HG03575 (cell line): Measurements from ENCODE around the gene CTIF.
"Not testable (repeated sequence)": the region's sequence is repeated elsewhere in the genome, so short reads cannot be mapped to it uniquely, and the experiment has no call there.

Experiments used
- ATAC-seq: cut with Tn5 transposase; IDR thresholded peaks from one replicate; pipeline ENCODE4 v1.9.1; 2021; ENCODE audit not compliant: unreplicated experiment, insufficient number of reproducible peaks, low FRiP score; ENCODE audit errors: extremely low read depth

Gene CTIF

DNA sequence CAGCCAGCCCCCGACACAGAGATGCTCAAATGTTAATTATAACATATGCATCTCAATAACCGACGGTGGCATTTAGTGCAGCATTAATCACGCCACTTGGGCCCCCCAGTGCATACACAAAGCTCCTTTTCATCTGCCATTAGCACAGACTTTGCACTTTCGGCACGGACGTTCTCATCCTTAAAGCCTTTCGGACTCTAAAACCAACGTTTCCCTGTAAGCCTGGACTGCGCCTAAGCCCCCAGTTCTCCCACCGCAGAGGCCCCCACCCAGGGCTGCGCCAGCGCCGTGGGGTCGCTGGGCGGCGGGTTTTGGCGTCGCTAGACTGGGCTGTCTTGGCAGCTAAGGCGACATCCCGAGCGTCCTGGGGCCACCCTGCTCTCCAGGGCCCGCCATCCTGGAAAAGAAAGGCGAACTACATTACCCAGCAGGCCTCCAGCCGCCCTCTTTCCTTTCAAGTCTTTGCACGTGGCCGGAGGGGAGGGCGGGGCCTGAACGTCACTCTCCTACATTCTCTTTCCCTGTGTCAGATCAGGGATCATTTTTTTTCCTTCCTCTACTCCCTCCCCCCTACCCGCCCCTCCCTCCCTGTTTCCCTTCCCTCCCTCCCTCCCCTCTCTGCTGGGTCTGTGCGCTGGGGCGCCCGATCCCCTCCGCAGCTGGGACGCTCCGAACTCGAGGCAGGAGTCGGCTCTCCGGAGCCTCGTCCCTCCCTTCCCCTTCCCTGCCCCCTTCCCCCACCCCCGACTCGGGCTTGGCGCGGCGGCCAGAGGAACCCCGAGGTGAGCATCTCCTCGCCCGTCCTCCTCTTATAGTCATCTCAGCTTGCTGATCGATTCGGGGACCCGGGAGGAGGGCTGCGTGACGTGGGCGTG, at the start of gene CTIF:
CTIF (plus strand) TSS at position 501 of the 875 bp plus-strand sequence. CDS start 80,535 bp downstream, outside the sequence.
- no peak for ATAC-seq

DNA sequence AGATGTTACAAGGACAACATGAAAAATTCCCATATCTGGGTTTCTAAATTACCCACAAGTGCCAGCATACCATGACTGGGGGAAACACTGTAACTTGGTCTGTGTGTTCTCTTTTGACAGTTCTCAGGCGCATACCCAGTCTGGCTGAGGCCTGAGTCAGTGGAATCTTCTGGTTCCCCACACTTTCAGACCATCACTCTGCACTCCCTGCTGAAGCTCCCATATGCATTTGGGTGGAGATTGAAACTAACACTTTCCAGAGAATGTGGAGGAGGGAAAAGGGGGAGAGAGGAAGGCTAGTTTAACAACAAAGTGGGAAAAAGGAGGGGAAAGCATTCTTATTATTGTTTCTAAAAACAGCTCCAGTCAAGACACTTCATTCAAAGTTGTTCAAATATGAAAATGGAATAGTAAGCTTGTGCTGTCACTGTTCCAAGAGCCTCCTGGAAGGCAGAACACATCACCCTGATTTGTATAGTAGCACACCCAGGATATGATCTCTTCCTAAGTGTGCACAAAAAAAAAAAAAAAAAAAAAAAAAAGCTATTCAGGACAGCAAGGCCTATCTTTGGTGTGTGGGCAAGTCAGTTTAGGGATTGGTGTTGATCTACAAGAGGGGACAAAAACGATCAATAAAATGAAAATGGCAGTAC, 48.1 kb upstream of the CTIF start:
- no peak for ATAC-seq

DNA sequence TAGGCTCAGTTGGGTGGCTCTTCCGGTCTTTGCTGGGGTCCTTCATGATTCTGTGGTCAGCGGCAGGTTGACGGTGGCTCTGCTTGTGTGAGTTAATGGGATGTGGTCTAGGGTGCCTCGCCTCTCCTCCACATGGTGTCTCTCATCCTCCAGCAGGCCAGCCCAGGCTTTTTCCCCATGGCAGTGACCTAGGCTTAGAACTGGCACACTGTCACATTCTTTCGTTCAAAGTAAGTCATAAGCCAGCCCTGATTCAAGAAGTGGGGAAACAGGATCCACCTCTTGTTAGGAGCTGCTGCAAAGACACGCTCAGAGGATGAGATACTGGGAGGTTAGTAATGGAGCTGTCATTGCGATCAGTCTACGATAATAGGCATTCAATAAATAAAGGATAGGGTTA, 46.0 kb upstream of the CTIF start:
- ATAC-seq: no peak

DNA sequence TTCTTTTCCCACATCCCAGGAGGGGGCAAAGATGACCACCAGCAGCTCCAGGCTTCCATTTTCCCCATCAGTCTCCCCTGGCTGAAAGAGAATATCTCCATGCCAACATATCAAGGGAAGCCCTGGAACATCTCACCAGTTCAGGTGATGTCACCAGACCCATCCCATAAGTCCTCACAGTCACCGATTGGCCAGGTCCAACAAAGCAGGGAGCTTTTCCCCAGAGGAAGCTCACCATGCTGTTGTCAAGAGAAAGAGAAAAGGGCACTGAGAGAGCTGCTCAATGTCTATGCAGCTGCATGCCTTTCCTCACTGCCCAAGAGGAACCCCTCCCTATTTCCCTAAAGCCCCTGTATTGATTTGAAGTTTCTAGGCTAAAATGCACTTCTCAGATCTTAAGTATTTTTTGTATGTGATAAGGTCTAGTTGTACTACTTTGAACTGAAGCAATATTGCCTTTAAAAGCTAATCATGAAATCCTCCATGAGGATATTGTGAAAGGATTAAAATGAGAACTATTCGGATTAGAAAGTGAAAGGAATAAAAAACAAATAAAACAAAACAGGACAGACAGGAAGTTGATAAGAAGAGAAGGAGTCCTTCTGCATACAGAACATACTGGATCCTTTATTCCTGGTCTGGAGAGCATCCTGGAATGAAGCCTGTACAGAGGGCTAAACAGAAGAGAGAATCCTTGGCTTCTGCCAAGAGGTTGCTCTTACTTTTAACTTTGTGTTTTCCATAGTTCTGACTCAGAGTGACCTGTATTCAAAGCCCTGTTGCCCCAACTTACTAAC, 45.2 kb upstream of the CTIF start:
- no peak for ATAC-seq

DNA sequence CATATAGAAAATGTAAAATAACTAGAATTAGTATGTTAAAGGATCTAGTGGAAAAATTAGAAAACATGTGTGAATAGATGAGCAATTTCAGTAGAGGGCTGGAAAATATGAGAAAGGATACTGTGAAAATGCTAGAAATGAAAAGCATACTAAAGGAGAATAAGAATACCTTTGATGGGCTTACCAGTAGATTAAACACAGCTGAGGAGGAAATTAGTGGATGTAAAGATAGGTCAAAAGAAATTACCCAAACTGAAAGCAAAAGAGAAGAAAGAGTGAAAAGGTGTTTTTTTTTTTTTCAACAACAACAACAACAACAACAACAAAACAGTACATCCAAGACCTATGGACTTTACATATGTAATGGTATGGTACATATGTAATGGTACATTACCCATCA, 41.0 kb upstream of the CTIF start:
- no peak for ATAC-seq

DNA sequence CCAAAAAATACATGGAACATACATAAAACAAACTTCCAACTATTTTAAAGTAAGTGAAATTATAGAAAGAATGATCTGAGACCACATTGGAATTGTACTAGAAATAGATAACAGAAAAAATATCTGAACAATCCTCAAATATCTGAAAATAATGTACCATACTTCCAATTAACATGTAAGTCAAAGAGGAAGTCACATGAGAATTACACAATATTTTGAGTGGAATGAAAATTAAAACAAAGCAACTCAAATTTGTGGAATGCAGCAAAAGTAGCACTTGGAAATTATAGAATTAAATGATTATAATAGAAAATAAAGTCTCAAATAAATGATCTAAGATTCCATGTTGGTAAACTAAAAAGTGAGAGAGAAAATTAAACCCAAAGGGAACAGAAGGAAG, 38.3 kb upstream of the CTIF start:
- no peak for ATAC-seq

DNA sequence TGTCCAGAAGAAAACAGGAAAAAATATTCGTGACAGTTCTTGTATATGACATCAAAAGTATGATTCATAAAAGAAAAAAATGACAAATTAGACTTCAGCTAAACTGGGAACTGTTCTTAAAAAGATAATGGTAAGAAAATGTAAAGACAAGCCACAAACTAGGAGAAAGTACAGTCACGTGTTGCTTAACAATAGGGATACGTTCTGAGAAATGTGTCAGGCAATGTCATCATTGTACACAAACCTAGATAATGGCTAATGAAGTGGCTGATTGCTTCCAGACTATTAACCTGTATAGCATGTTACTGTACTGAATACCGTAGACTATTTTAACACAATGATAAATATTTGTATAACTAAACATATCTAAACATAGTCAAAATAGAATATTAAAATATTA, 35.9 kb upstream of the CTIF start:
- no peak for ATAC-seq

DNA sequence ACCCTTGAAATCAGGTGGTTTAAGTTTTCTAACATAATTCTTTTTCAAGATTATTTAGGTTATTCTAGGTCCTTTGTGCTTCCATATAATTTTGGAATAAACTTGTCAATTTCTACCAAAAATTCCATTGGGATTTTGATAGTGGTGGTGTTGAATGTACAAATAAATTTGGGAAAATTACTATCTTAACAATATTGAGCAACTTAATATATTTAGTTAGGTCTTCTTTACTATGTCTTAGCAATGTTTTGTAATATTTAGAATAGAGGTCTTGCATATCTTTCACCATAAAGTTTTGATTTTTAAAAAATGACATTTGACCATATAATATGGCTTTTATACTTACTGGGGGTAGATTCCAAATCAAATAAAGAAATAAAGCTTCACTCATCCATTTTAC, 34.0 kb upstream of the CTIF start:
- no peak for ATAC-seq

DNA sequence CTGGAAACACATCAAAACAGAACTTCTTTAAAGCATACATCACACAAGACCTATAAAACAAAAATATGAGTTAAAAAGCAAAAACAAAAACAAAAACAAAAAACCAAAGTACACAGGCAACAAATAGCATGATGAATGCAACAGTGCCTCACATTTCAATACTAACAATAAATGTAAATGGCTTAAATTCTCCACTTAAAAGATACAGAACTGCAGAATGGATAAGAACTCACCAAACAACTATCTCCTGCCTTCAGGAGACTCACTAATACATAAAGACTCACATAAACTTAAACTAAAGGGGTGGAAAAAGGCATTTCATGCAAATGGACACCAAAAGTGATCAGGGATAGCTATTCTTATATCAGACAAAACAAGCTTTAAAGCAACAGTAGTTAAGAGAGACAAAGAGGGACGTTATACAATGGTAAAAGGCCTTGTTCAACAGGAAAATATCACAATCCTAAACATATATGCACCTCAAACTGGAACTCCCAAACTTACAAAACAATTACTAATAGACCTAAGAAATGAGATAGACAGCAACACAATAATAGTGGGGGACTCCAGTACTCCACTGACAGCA, 31.8 kb upstream of the CTIF start:
- ATAC-seq: not testable (repeated sequence)

DNA sequence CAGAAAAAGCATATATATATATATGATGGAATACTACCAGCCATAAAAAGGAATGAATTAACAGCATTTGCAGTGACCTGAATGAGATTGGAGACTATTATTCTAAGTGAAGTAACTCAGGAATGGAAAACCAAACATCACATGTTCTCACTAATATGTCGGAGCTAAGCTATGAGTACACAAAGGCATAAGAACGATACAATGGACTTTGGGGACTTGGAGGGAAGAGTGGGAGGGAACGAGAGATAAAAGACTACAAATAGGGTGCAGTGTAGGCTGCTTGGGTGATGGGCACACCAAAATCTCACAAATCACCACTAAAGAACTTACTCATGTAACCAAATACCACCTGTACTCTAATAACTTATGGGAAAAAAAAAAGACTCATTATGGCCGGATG, 26.3 kb upstream of the CTIF start:
- not testable (repeated sequence) for ATAC-seq

DNA sequence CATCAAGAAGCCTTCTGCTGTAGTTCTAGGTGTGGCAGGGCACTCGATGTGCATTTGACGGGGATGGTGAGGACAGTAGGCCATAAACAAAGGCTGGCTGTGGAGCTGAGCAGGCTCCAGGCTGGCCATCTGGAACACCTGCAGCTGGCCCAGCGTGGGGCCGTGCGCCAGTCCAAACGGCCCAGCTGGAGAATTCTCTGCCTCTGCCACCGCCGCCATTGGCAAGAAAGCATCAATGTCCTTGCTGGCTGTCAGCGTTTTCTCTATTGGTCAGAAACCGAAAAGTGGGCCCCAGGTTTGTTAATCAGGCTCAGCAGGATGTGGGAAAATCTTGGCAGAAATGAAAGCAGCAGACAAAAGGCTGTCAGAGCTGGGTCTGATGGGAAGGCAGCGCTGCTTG, 24.0 kb upstream of the CTIF start:
- ATAC-seq: no peak

DNA sequence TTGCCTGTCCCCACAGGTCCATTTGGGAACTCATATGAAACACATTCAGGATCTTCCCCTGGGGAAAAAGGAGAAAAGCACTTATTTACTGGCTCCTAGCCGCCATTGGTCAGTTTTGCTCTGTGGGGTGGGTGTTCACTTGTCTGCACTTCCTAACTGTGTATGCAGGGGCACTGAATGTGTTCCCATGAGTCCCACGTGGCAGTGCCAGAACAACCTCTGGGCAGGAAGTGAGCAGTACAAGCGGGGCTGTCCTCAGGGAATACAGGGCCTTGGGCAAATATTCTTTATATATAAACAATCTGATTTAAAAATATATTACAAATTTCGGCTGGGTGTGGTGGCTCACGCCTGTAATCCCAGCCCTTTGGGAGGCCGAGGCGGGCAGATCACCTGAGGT, 21.8 kb upstream of the CTIF start:
- ATAC-seq: no peak

DNA sequence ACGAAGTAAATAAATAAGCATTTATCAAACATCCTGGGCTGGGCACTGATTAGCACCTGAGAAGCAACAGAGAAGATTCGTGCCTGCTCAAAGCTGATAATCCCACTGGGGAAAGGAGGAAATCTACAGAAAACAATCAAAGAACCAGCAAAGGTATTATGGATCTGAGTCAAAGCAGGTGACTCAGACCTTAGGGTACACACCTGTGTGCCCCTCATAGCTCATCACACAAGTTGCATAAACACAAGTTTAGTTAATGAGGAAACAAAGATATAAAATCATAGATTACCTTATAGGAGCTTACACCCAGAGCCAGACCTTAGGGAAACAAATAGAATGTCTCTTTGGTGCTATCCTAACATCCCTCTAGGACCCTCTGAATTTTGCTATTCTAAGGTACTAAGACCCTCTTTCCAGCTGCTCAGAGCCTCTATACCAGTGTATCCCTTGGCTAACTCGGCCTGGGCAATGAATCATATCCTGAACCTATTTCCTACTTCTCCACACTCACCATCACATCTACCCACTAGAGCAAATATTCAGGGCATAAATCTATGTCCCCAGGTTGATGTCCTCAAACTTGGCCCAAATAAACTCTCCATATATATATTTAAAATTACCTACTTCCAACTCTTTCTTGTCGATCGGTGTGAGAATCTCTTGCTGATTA, 19.3 kb upstream of the CTIF start:
- ATAC-seq: no peak

DNA sequence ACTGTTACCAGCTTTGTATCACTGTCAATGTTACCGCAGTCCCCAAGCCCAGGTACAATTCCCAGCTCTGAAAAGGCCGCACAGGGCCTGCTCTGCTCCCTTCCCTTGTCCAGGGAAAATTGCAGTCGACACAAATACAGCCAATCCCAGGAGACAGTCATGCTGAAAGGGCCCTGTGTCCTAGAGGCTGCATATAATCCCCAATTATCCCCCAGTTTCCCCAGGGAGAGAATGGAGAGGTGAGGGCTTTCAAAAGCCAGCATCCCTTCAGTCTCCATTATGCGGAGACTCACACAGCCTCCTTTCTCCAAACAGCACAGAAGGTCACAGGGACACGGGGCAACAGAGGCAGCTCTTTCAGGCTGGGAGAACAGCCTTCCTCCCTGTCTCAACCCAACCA, 17.1 kb upstream of the CTIF start:
- ATAC-seq: no peak

DNA sequence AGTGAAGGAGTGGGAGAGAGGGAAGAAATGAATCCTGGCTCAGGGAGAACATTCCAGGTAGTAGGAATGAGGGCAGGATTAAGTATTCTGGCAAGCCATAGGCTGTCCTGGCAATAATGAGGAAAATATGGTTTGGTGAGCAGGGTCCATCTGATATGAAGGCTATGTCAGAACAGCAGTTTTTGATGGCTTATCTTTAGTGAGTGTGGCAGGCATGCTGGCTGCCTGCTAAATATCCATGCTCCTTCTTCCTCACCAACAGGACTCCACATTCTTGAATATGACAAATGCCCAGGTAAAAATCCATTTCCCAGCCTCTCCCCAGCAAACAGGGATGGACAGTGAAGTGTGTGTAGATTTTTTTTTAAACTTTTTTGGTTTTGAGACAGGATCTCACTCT, 13.2 kb upstream of the CTIF start:
- no peak for ATAC-seq

DNA sequence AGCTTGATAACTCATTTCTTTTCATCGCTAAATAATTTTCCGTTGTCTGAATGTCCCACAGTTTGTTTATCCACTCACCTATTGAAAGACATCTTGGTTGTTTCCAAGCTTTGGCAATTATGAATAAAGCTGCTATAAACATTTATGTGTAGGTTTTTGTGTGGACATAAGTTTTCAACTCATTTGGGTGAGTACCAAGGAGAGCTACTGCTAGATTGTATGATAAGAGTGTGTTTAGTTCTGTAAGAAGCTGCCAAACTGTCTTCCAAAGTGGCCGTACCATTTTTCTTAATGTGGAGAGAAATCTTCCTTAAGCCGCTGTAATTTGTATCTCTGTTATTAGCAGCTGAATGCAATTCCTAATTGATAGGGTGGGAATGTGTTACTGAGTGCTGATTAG, 11.4 kb upstream of the CTIF start:
- no peak for ATAC-seq

DNA sequence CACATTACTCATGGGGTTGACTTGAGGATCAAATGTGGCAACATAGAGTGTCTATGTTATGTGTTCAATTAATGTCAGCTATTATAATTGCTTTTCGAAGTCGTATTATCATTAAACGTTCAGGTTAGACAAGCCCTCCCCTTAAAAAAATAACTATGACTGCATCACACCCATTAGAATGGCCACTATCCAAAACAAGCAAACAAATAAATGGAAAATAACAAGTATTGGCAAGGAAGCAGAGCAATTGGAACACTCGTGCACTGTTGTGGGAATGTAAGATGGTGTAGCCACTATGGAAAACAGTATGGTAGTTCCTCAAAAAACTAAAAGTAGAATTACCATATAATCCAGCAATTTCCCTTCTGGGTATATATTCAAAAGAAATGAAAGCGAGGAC, 10.0 kb upstream of the CTIF start:
- ATAC-seq: no peak

DNA sequence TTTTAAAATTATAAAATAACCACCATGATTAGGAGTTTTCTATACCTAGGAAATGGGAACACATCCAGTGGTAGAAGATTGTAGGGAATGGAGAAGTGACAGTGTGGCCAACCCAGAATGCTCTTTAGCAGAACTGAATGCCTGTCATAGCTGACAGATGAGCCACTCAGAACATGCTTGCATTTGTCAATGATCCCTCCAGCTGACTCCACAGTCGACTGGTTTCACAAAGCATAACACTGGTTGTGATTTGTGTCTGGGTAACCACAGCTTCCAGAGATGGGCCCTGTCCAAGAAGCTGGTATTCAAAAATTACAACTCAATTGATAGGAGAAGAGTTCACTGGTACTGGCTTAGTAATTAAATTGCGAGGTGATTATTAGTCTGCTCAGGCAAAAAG, 9.0 kb upstream of the CTIF start:
- no peak for ATAC-seq
